Neuronal stem cell (in vitro differentiated cells): ENCODE data around the gene RIN3.

Experiments
- DNase-seq: peaks from one replicate; pipeline ENCODE4 v3.0.0-alpha.2; 2013; ENCODE audit warnings: low spot score
- H2AFZ ChIP-seq: one replicate; pipeline ENCODE4 v1.6.1; 2013; ENCODE audit warnings: mild to moderate bottlenecking, low read length, inconsistent platforms
- H2AK5ac ChIP-seq: 2 replicates; pipeline ENCODE4 v1.6.1; 2013; ENCODE audit warnings: low read depth, mild to moderate bottlenecking, inconsistent platforms, low read length, moderate library complexity, mixed read lengths
- H2BK120ac ChIP-seq: 2 replicates; pipeline ENCODE4 v1.6.1; 2013; ENCODE audit warnings: low read depth, mild to moderate bottlenecking, inconsistent platforms, low read length, moderate library complexity, mixed read lengths
- H2BK12ac ChIP-seq: one replicate; pipeline ENCODE4 v1.6.1; 2013; ENCODE audit warnings: low read length, inconsistent platforms
- H2BK15ac ChIP-seq: 2 replicates; pipeline ENCODE4 v1.6.1; 2013; ENCODE audit warnings: mild to moderate bottlenecking, low read length, inconsistent platforms, mixed read lengths
- H2BK5ac ChIP-seq: one replicate; pipeline ENCODE4 v1.6.1; 2013; ENCODE audit warnings: inconsistent platforms, mild to moderate bottlenecking, low read length, moderate library complexity
- H3K14ac ChIP-seq: one replicate; pipeline ENCODE4 v1.6.1; 2013; ENCODE audit warnings: low read length, inconsistent platforms
- H3K18ac ChIP-seq: 2 replicates; pipeline ENCODE4 v1.6.1; 2013; ENCODE audit warnings: low read length, inconsistent platforms
- H3K23ac ChIP-seq: 2 replicates; pipeline ENCODE4 v1.6.1; 2013; ENCODE audit warnings: low read depth, mild to moderate bottlenecking, mixed read lengths, low read length, inconsistent platforms; ENCODE audit not compliant: poor library complexity
- H3K27ac ChIP-seq: replicated peaks from 3 replicates; pipeline ENCODE4 v1.5.1; 2013; ENCODE audit warnings: low read length, inconsistent platforms
- H3K27me3 ChIP-seq, 3 experiments: 2 replicates each; pipeline ENCODE4 v1.6.1; 2013; ENCODE audit warnings: low read length in 3 of 3, mild to moderate bottlenecking in 2 of 3, inconsistent platforms in 1 of 3, low read depth in 1 of 3, mixed read lengths in 1 of 3, moderate library complexity in 1 of 3; ENCODE audit not compliant: control insufficient read depth in 3 of 3, insufficient read depth in 3 of 3
- H3K36me3 ChIP-seq, 2 donors: replicated peaks in 1 of 2; 2 replicates each; pipeline ENCODE4 v1.6.1; 2013; ENCODE audit warnings: low read length in 2 of 2; ENCODE audit not compliant: control insufficient read depth in 2 of 2, insufficient read depth in 2 of 2
- H3K4ac ChIP-seq: 2 replicates; pipeline ENCODE4 v1.6.1; 2013; ENCODE audit warnings: inconsistent platforms, mild to moderate bottlenecking, low read length, moderate library complexity
- H3K4me1 ChIP-seq, 2 donors: 1 replicate in 1 of 2; 2 replicates in 1 of 2; pipeline ENCODE4 v1.6.1; 2013; ENCODE audit warnings: low read length in 2 of 2, low read depth in 1 of 2; ENCODE audit not compliant: control insufficient read depth in 2 of 2, insufficient read depth in 1 of 2
- H3K4me2 ChIP-seq: one replicate; pipeline ENCODE4 v1.6.1; 2013; ENCODE audit warnings: mild to moderate bottlenecking, low read length, inconsistent platforms; ENCODE audit not compliant: insufficient read depth, poor library complexity, severe bottlenecking
- H3K4me3 ChIP-seq, 2 donors: 2 replicates each; pipeline ENCODE4 v1.5.1; 2013; ENCODE audit warnings: low read length in 2 of 2, mild to moderate bottlenecking in 2 of 2, inconsistent platforms in 1 of 2, moderate library complexity in 1 of 2
- H3K79me1 ChIP-seq: one replicate; pipeline ENCODE4 v1.6.1; 2013; ENCODE audit warnings: low read depth, mild to moderate bottlenecking, inconsistent platforms, low read length, moderate library complexity
- H3K9ac ChIP-seq: one replicate; pipeline ENCODE4 v1.6.1; 2013; ENCODE audit warnings: mild to moderate bottlenecking, low read depth, low read length, inconsistent platforms; ENCODE audit not compliant: poor library complexity
- H3K9me3 ChIP-seq, 2 donors: replicated peaks in 1 of 2; 2 replicates each; pipeline versions ENCODE3 to v1.6.1; 2013; ENCODE audit warnings: low read length in 2 of 2, mild to moderate bottlenecking in 2 of 2, inconsistent platforms in 1 of 2, low read depth in 1 of 2, mixed read lengths in 1 of 2, moderate library complexity in 1 of 2; ENCODE audit not compliant: control insufficient read depth in 2 of 2, insufficient read depth in 1 of 2
- H4K8ac ChIP-seq: one replicate; pipeline ENCODE4 v1.6.1; 2013; ENCODE audit warnings: low read depth, mild to moderate bottlenecking, inconsistent platforms, low read length, moderate library complexity
- H4K91ac ChIP-seq: one replicate; pipeline ENCODE4 v1.6.1; 2013; ENCODE audit warnings: low read length, low read depth, mild to moderate bottlenecking, inconsistent platforms; ENCODE audit not compliant: poor library complexity
- WGBS, 2 donors: extraction: QIAGEN DNeasy Blood & Tissue Kit; methylation state at CpG; one replicate each; pipeline ENCODE4 v1.1.7; 2013; ENCODE audit warnings: missing lambda C conversion rate in 2 of 2, mixed read lengths in 1 of 2; ENCODE audit not compliant: insufficient read length in 2 of 2, insufficient replicate concordance in 1 of 2; ENCODE audit errors: extremely low coverage in 2 of 2; 5-methylcytosine and 5-hydroxymethylcytosine counted together

The RIN3 gene

GRCh38 chr14:92651758-92652406 is 138.3 kb downstream of the RIN3 start:
- H3K14ac ChIP-seq = peak overlapping the region; percentile 42
- H3K4ac ChIP-seq = no peak overlapping the region
- peaks cover 0 to 4% of the 10 kb centered on the region in 2 donors for H3K36me3 ChIP-seq
- no peak overlapping the region for H3K4me2 ChIP-seq
- no peak overlapping the region for H4K91ac ChIP-seq
- no peak overlapping the region for H2BK12ac ChIP-seq
- no peak overlapping the region for H2BK120ac ChIP-seq
- no peak overlapping the region for H2AFZ ChIP-seq
- peaks cover 0 to 5% of the 10 kb centered on the region in 2 donors for H3K4me1 ChIP-seq
- DNase-seq = no peak
- no peak overlapping the region for H2BK15ac ChIP-seq
- no peak overlapping the region for H2AK5ac ChIP-seq
- no peaks in the 10 kb centered on the region for H3K79me1 ChIP-seq
- no peak overlapping the region for H3K4me3 ChIP-seq
- WGBS, 2 donors = no CpG with 5 or more reads among the region's 27 CpGs
- H2BK5ac ChIP-seq = no peak overlapping the region
- peaks cover 0 to 1% (median 0%) of the 10 kb centered on the region in 3 experiments for H3K27me3 ChIP-seq
- H3K18ac ChIP-seq = no peak overlapping the region
- no peak overlapping the region for H3K27ac ChIP-seq
- H4K8ac ChIP-seq = no peak overlapping the region
- no peak overlapping the region for H3K23ac ChIP-seq
- peaks cover 0 to 2% of the 10 kb centered on the region in 2 donors for H3K9me3 ChIP-seq
- no peak overlapping the region for H3K9ac ChIP-seq

GRCh38 chr14:92652413-92653151 is 139.0 kb downstream of the RIN3 start:
- Histone ChIP-seq H3K79me1 (peaks cover 2% of the 10 kb centered on the region), H2AFZ (no peak overlapping the region), H3K4me2 (no peak overlapping the region), H3K14ac (peak overlapping the region; percentile 25), H4K91ac (no peak overlapping the region), H2AK5ac (no peak overlapping the region), H3K27ac (no peak overlapping the region), H2BK12ac (no peak overlapping the region), H2BK15ac (no peak overlapping the region), H3K27me3 (peaks cover 0 to 1% (median 0%) of the 10 kb centered on the region in 3 experiments), H3K9me3 (peaks cover 0 to 2% of the 10 kb centered on the region in 2 donors), H4K8ac (no peak overlapping the region), H3K18ac (peak overlapping the region; percentile 15), H2BK5ac (no peak overlapping the region), H3K4me1 (peaks cover 0 to 3% of the 10 kb centered on the region in 2 donors), H3K4ac (no peak overlapping the region), H3K9ac (no peak overlapping the region), H3K23ac (no peak overlapping the region), H2BK120ac (no peak overlapping the region), H3K36me3 (peaks cover 0 to 4% of the 10 kb centered on the region in 2 donors), H3K4me3 (no peak overlapping the region)
- no CpG with 5 or more reads among the region's 26 CpGs for WGBS, 2 donors
- no peak for DNase-seq

GRCh38 chr14:92653162-92653651 is 139.6 kb downstream of the RIN3 start:
- Histone ChIP-seq H3K4me2 (no peak overlapping the region), H3K4me3 (no peak overlapping the region), H3K27me3 (peaks cover 0 to 1% (median 0%) of the 10 kb centered on the region in 3 experiments), H2BK15ac (no peak overlapping the region), H3K79me1 (peaks cover 2% of the 10 kb centered on the region), H4K91ac (no peak overlapping the region), H3K36me3 (peaks cover 0 to 4% of the 10 kb centered on the region in 2 donors), H3K23ac (no peak overlapping the region), H2AFZ (no peak overlapping the region), H3K9me3 (peaks cover 0 to 2% of the 10 kb centered on the region in 2 donors), H3K4me1 (no peaks in the 10 kb centered on the region), H3K4ac (no peak overlapping the region), H4K8ac (no peak overlapping the region), H3K9ac (no peak overlapping the region), H2BK12ac (no peak overlapping the region), H3K18ac (peak overlapping the region; percentile 45), H3K27ac (no peak overlapping the region), H2BK120ac (no peak overlapping the region), H2AK5ac (no peak overlapping the region), H3K14ac (no peak overlapping the region), H2BK5ac (no peak overlapping the region)
- DNase-seq = no peak
- WGBS, 2 donors = no CpG with 5 or more reads among the region's 11 CpGs

- Histone ChIP-seq H4K91ac (no peak overlapping the region), H3K9me3 (peaks cover 0 to 2% of the 10 kb centered on the region in 2 donors), H3K27me3 (peaks cover 0 to 1% (median 0%) of the 10 kb centered on the region in 3 experiments), H2BK15ac (no peak overlapping the region), H3K4me3 (no peak overlapping the region), H2AFZ (no peak overlapping the region), H2BK12ac (no peak overlapping the region), H4K8ac (no peak overlapping the region), H3K9ac (no peak overlapping the region), H2AK5ac (no peak overlapping the region), H3K79me1 (peaks cover 2% of the 10 kb centered on the region), H3K4me1 (no peaks in the 10 kb centered on the region), H3K4me2 (no peak overlapping the region), H3K36me3 (peaks cover 0 to 11% of the 10 kb centered on the region in 2 donors), H3K18ac (no peak overlapping the region), H2BK5ac (no peak overlapping the region), H3K23ac (no peak overlapping the region), H3K27ac (no peak overlapping the region), H2BK120ac (no peak overlapping the region), H3K14ac (no peak overlapping the region), H3K4ac (no peak overlapping the region)
- no peak for DNase-seq
- WGBS, 2 donors = no CpG with 5 or more reads among the region's 18 CpGs
Observed at GRCh38 chr14:92654239-92654901, 140.8 kb downstream of the RIN3 start.
